Aorta (tissue), 5 donors: ENCODE results near the gene MKRN2. TPM values are rescaled to one million over a fixed set of nuclear protein-coding genes. Genes with fewer than 3 reads are reported as not detected.
"Not testable (repeated sequence)": the region's sequence is repeated elsewhere in the genome, so short reads cannot be mapped to it uniquely, and the experiment has no call there.

ENCODE experiments used
- ATAC-seq: fragments of 200-7000 bp; cut with Tn5 transposase; one replicate; pipeline ENCODE4 v1.9.1; 2022; ENCODE audit warnings: moderate library complexity; ENCODE audit not compliant: low FRiP score
- DNase-seq, 2 donors: peaks; one replicate each; pipeline ENCODE4 v3.0.0-alpha.2; 2020
- H3K27ac ChIP-seq, 2 donors: one replicate each; pipeline ENCODE4 v1.5.1; 2013; ENCODE audit warnings: low read length in 2 of 2, mild to moderate bottlenecking in 2 of 2, moderate library complexity in 2 of 2, control low read depth in 1 of 2, inconsistent platforms in 1 of 2, low read depth in 1 of 2
- H3K27me3 ChIP-seq, 2 donors: one replicate each; pipeline ENCODE4 v1.6.1; 2013; ENCODE audit warnings: control low read depth in 1 of 2, low read length in 1 of 2, mild to moderate bottlenecking in 1 of 2, moderate library complexity in 1 of 2; ENCODE audit not compliant: insufficient read depth in 2 of 2, control insufficient read depth in 1 of 2
- H3K36me3 ChIP-seq, 2 donors: one replicate each; pipeline ENCODE4 v1.6.1; 2013; ENCODE audit warnings: control low read depth in 1 of 2, low read length in 1 of 2, mild to moderate bottlenecking in 1 of 2; ENCODE audit not compliant: insufficient read depth in 2 of 2, control insufficient read depth in 1 of 2
- H3K4me1 ChIP-seq, 2 donors: one replicate each; pipeline ENCODE4 v1.6.1; 2013; ENCODE audit warnings: low read length in 2 of 2, control low read depth in 1 of 2, mild to moderate bottlenecking in 1 of 2, moderate library complexity in 1 of 2; ENCODE audit not compliant: insufficient read depth in 2 of 2, control insufficient read depth in 1 of 2
- H3K4me3 ChIP-seq, 2 donors: one replicate each; pipeline ENCODE4 v1.5.1; 2013; ENCODE audit warnings: low read length in 2 of 2, control low read depth in 1 of 2, mild to moderate bottlenecking in 1 of 2
- H3K9me3 ChIP-seq: one replicate; pipeline ENCODE4 v1.6.1; 2013; ENCODE audit warnings: mild to moderate bottlenecking, low read length; ENCODE audit not compliant: control insufficient read depth
- WGBS, 2 donors: extraction: QIAGEN DNeasy Blood & Tissue Kit; methylation state at CpG; one replicate each; pipeline ENCODE4 v1.1.7; 2013; 5-methylcytosine and 5-hydroxymethylcytosine counted together
- intact Hi-C, 2 donors: fragments of 100-400 bp; cut with DNase I; formaldehyde crosslinking; loops; one replicate each; pipeline versions ENCODE4 v1.14.2 to v1.15.0; 2022
- polyA plus RNA-seq, 2 donors: library from polyadenylated mRNA; stranded (reverse); fragments of 200-250 nt; gene quantifications; one replicate each; pipeline ENCODE4 v1.2.3, GENCODE V29; 2013
- total RNA-seq, 2 donors: library from RNA; stranded (reverse); fragmentation: NEBNext Ultra II Directional; extraction: Animal tissue kit (Norgen Biotek cat#: 25700); gene quantifications; one replicate each; pipeline ENCODE4 v1.2.1, GENCODE V29; 2021
- donor health status: healthy with polysubstance abuse.
- donor health status: Bipolar disorder and iron deficiency.
- donor health status: DM: no; HTN: no; CAD: no.
- donor health status: DM: no; HTN: no; CAD: no.
- donor health status: DM: yes; HTN: yes; CAD: no.

MKRN2 gene
- total and polyA plus RNA-seq, 4 donors: 18.8 to 22.5 (median 22.3) TPM

DNA sequence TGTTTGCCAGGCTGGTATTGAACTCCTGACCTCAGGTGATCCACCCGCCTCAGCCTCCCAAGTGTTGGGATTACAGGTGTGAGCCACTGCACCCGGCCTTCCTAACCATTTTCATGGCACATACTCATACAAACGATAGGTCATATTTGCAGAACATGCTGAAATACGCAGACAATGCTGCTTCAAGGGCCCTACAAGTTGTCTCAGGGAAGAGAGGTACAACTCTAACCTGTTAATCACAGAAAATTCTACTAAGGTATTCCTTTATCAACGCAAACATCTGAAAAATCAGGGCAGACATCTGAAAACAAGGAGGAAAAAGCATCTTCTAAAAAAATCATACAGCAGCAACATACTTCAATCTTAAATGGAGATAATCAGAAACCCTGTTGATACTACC is 67.2 kb downstream of the MKRN2 start:
- Histone ChIP-seq H3K9me3 (no peaks in the 10 kb centered on the region), H3K36me3 (no peaks in the 10 kb centered on the region), H3K4me3 (no peak overlapping the region), H3K27me3 (no peaks in the 10 kb centered on the region), H3K27ac (no peak overlapping the region), H3K4me1 (peaks cover 4 to 5% of the 10 kb centered on the region in 2 donors)
- WGBS, 2 donors: 83 to 87% methylated on average over 5 of the region's 5 CpGs
- ATAC-seq: no peak
- intact Hi-C loops: no loop called here
- no peak for DNase-seq

- not testable (repeated sequence) for DNase-seq, H3K27me3 ChIP-seq, H3K36me3 ChIP-seq, H3K9me3 ChIP-seq, H3K27ac ChIP-seq, H3K4me1 ChIP-seq, ATAC-seq, H3K4me3 ChIP-seq
- intact Hi-C loops: loop anchor here in 1 of 2 donors (5.0 kb wide), 1 partner anchor 37 kb away; the partner anchor contains the start of gene RAF1
- 90 to 95% methylated on average over 3 of the region's 3 CpGs for WGBS, 2 donors
These were observed 68.1 kb downstream of the MKRN2 start for GRCh38 chr3:12624964-12625363.

- H3K4me3 ChIP-seq: no peak overlapping the region
- peaks cover 6 to 12% of the 10 kb centered on the region in 2 donors for H3K4me1 ChIP-seq
- 18 to 23% methylated on average over 4 of the region's 4 CpGs for WGBS, 2 donors
- no peaks in the 10 kb centered on the region for H3K27me3 ChIP-seq
- ATAC-seq (no peak), DNase-seq (no peak)
- H3K27ac ChIP-seq: no peak overlapping the region
- H3K36me3 ChIP-seq: no peaks in the 10 kb centered on the region
- no peaks in the 10 kb centered on the region for H3K9me3 ChIP-seq
- intact Hi-C loops: loop anchor here in 1 of 2 donors (5.0 kb wide), 1 partner anchor 35 kb away; the partner anchor contains the start of gene RAF1
These were observed 70.5 kb downstream of the MKRN2 start for GRCh38 chr3:12627370-12627769.

DNA sequence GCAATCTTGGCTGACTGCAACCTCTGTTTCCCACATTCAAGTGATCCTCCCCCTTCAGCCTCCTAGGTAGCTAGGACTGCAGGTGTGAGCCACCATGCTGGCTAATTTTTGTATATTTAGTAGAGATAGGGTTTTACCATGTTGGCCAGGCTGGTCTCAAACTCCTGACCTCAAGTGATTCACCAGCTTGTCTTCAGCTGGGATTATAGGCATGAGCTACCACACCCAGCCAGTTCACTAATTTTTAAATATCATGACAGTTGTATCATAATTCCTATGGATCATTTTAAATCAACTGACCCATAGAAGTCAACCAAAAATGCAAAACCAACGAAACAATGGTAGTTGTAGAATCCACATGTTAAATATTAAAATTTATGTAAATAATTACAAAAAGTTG is 71.9 kb downstream of the MKRN2 start:
- intact Hi-C loops: loop anchor here in 1 of 2 donors (5.0 kb wide), 1 partner anchor 33 kb away; the partner anchor contains the start of gene RAF1

GRCh38 chr3:12629560-12629959 is 72.7 kb downstream of the MKRN2 start:
- no peak overlapping the region for H3K27ac ChIP-seq
- peak; percentile 66 for ATAC-seq
- H3K4me3 ChIP-seq: no peak overlapping the region
- intact Hi-C loops: loop anchor here in 1 of 2 donors (5.0 kb wide), 1 partner anchor 33 kb away; the partner anchor contains the start of gene RAF1
- DNase-seq: no peak
- H3K9me3 ChIP-seq: no peaks in the 10 kb centered on the region
- 2 to 4% methylated on average over 4 of the region's 4 CpGs for WGBS, 2 donors
- no peaks in the 10 kb centered on the region for H3K36me3 ChIP-seq
- peaks cover 6 to 9% of the 10 kb centered on the region in 2 donors for H3K4me1 ChIP-seq
- no peaks in the 10 kb centered on the region for H3K27me3 ChIP-seq

More for the DNA sequence above, 71.9 kb downstream of the MKRN2 start:
- ATAC-seq: no peak
- no peak for DNase-seq
- no peaks in the 10 kb centered on the region for H3K9me3 ChIP-seq
- no peaks in the 10 kb centered on the region for H3K36me3 ChIP-seq
- H3K27ac ChIP-seq: peak overlapping the region in 1 of 2 donors; percentile 25
- H3K4me1 ChIP-seq: peaks cover 6 to 9% of the 10 kb centered on the region in 2 donors
- 85 to 92% methylated on average over 1 of the region's 1 CpG for WGBS, 2 donors
- no peaks in the 10 kb centered on the region for H3K27me3 ChIP-seq
- H3K4me3 ChIP-seq: no peak overlapping the region

DNA sequence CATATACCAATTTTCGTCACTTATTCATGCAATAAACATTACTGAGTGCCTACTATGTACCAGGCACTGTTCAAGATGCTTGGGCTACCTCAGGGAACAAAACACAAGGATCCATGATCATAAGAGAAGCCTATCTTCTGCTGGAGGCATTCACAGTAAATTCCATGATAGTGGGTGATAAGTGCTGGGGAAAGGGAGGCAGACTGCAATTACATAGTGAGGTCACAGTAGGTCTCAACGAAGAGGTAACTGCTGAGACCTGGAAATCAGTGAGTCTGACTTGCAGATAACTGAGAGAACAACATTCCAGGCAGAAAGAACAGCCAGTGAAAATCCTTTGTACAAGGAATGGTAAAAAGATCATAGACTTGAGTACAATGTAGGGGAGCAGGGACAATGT is 73.4 kb downstream of the MKRN2 start:
- Histone ChIP-seq H3K27me3 (no peaks in the 10 kb centered on the region), H3K27ac (peak overlapping the region in 1 of 2 donors; percentile 62), H3K4me3 (no peak overlapping the region), H3K4me1 (peaks cover 6 to 9% of the 10 kb centered on the region in 2 donors), H3K36me3 (no peaks in the 10 kb centered on the region), H3K9me3 (no peaks in the 10 kb centered on the region)
- intact Hi-C loops: no loop called here
- no peak for ATAC-seq
- no peak for DNase-seq
- 62 to 69% methylated on average over 2 of the region's 2 CpGs for WGBS, 2 donors

DNA sequence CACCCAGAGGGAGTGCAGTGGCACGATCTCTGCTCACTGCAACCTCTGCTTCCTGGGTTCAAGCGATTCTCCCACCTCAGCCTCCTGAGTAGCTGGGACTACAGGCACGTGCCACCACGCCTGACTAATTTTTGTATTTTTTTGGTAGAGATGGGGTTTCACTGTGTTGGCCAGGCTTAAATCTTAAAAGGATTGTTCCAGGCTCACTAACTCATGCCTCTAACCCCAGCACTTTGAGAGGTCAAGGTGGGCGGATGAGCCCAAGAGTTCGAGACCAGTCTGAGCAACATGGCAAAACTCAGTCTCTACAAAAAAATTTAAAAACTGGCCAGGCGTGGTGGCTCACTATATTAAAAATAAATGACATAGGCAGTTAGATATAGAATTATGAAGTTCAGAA is 74.0 kb downstream of the MKRN2 start:
- H3K27me3 ChIP-seq, H3K4me3 ChIP-seq, H3K27ac ChIP-seq, ATAC-seq, intact Hi-C loops, H3K9me3 ChIP-seq, H3K36me3 ChIP-seq, H3K4me1 ChIP-seq, DNase-seq: not testable (repeated sequence)
- WGBS, 2 donors: 88 to 95% methylated on average over 7 of the region's 7 CpGs

GRCh38 chr3:12632523-12632922 is 75.6 kb downstream of the MKRN2 start:
- 68% methylated on average over 2 of the region's 2 CpGs for WGBS, 2 donors
- Histone ChIP-seq H3K36me3 (peaks cover 0 to 3% of the 10 kb centered on the region in 2 donors), H3K4me3 (no peak overlapping the region), H3K27ac (no peak overlapping the region), H3K9me3 (no peaks in the 10 kb centered on the region), H3K4me1 (peaks cover 4 to 9% of the 10 kb centered on the region in 2 donors), H3K27me3 (no peaks in the 10 kb centered on the region)
- ATAC-seq (no peak), DNase-seq (no peak)
- intact Hi-C loops: no loop called here

DNA sequence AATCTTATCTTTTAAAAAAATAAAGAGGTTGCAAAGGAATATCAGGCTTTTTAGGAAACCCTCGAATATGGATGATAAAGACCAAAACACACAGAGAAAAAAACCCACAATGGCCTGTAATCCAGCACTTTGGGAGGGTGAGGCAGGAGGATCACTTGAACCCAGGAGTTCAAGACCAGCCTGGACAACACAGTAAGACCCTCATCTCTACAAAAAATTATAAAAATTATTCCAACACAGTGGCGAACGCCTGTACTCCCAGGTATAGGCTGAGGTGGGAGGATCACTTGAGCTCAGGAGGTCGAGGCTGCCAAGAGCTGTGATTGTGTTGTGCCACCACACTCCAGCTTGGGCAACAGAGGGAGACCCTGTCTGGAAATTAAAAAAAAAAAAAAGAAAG is 76.2 kb downstream of the MKRN2 start:
- Histone ChIP-seq H3K36me3 (peaks cover 0 to 4% of the 10 kb centered on the region in 2 donors), H3K4me3 (no peak overlapping the region), H3K27ac (no peak overlapping the region), H3K4me1 (peaks cover 4 to 13% of the 10 kb centered on the region in 2 donors), H3K9me3 (no peaks in the 10 kb centered on the region), H3K27me3 (no peaks in the 10 kb centered on the region)
- ATAC-seq (no peak), DNase-seq (no peak)
- intact Hi-C loops: no loop called here
- WGBS, 2 donors: 77 to 80% methylated on average over 4 of the region's 4 CpGs
